ENCODE data around the gene MTARC2.

MTARC2 gene

GRCh38 chr1:220807726-220808125 is 59.6 kb downstream of the MTARC2 start:
- DNase-seq = no peak

- peak; percentile 51 for DNase-seq
Observed at GRCh38 chr1:220808345-220809186, 60.4 kb downstream of the MTARC2 start.

- no peak for DNase-seq
Observed at GRCh38 chr1:220809187-220809550, 61.0 kb downstream of the MTARC2 start.

GRCh38 chr1:220809704-220810103 is 61.6 kb downstream of the MTARC2 start:
- no peak for DNase-seq

GRCh38 chr1:220810179-220810653 is 62.1 kb downstream of the MTARC2 start:
- DNase-seq = peak; percentile 54

GRCh38 chr1:220810963-220811362 is 62.8 kb downstream of the MTARC2 start:
- DNase-seq = no peak

GRCh38 chr1:220811695-220812094 is 63.6 kb downstream of the MTARC2 start:
- no peak for DNase-seq

GRCh38 chr1:220812308-220812707 is 64.2 kb downstream of the MTARC2 start:
- DNase-seq = no peak

- DNase-seq = no peak
Observed at GRCh38 chr1:220813013-220813412, 64.9 kb downstream of the MTARC2 start.

GRCh38 chr1:220815409-220815808 is 67.3 kb downstream of the MTARC2 start:
- DNase-seq = no peak

- no peak for DNase-seq
Observed at GRCh38 chr1:220817907-220818306, 69.8 kb downstream of the MTARC2 start.

- no peak for DNase-seq
Observed at GRCh38 chr1:220818421-220819173, 70.5 kb downstream of the MTARC2 start.

- no peak for DNase-seq
Observed at GRCh38 chr1:220819467-220820026, 71.4 kb downstream of the MTARC2 start.

GRCh38 chr1:220824031-220824989 is 76.2 kb downstream of the MTARC2 start:
- DNase-seq = peak; percentile 79

- no peak for DNase-seq
Observed at GRCh38 chr1:220825819-220826551, 77.9 kb downstream of the MTARC2 start.

- no peak for DNase-seq
Observed at GRCh38 chr1:220826729-220827128, 78.6 kb downstream of the MTARC2 start.

GRCh38 chr1:220827445-220828178 is 79.5 kb downstream of the MTARC2 start:
- DNase-seq = no peak

GRCh38 chr1:220828179-220828490 is 80.0 kb downstream of the MTARC2 start:
- no peak for DNase-seq

GRCh38 chr1:220828950-220829586 is 80.9 kb downstream of the MTARC2 start:
- DNase-seq = no peak

- no peak for DNase-seq
Observed at GRCh38 chr1:220833436-220833835, 85.3 kb downstream of the MTARC2 start.
